Prostate gland (tissue), 2 donors: ENCODE data around the gene EFCAB9.

ENCODE experiments used
- CTCF ChIP-seq, 4 experiments: fragments of 200-600 bp in 2 of 4; fragments of 450-650 bp in 2 of 4; sonication (generic) in 2 of 4; IDR thresholded peaks; 1 replicate in 3 of 4; 2 replicates in 1 of 4; pipeline ENCODE4 v1.5.1; 2016 to 2019; ENCODE audit warnings: antibody characterized with exemption in 4 of 4, mild to moderate bottlenecking in 2 of 4, moderate library complexity in 2 of 4
- POLR2A ChIP-seq: fragments of 450-650 bp; IDR thresholded peaks from one replicate; pipeline ENCODE4 v1.6.1; 2016; ENCODE audit warnings: antibody characterized with exemption, mild to moderate bottlenecking
- POLR2AphosphoS5 ChIP-seq: sonication (generic); formaldehyde crosslinking; IDR thresholded peaks from one replicate; pipeline ENCODE4 v1.6.1; 2017; ENCODE audit warnings: antibody characterized with exemption

- TF ChIP-seq CTCF (IDR thresholded peaks at IDR 0.05) (no peak), POLR2AphosphoS5 (no peak), POLR2A (no peak)
Observed at GRCh38 chr5:172164769-172165212, 29.2 kb upstream of the EFCAB9 start.
